ENCODE data around the gene MCF2.

The MCF2 gene

DNA sequence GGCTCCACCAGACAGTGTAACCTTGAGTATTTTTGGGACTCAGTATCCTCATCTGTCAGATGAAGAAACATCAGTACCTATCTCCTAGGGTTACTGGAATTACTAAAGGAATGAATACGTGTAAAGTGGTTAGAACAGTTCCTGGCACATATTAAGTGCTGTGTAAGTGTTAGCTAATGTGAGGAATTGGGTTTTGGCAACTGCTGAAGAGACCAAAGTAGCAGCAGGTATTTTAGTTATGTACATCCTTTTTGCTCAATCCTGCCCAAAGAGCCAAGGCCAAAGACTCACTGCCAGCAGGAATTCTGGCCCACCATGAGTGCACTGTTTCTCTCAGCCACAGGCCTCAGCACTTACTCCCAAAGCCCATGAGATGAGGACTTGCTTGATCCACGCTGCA, 16.7 kb upstream of the MCF2 start:
- Histone ChIP-seq H3K36me3 (ENCODE audit: control insufficient read depth, low read length) (no peaks in the 10 kb centered on the region), H3K9me3 (ENCODE audit: control insufficient read depth, insufficient read depth, low read length) (no peaks in the 10 kb centered on the region)
- no peak for TF ChIP-seq EZH2phosphoT487 (IDR thresholded peaks at IDR 0.05; ENCODE audit: borderline replicate concordance, low read length)
- TF ChIP-seq, protein P1, sequence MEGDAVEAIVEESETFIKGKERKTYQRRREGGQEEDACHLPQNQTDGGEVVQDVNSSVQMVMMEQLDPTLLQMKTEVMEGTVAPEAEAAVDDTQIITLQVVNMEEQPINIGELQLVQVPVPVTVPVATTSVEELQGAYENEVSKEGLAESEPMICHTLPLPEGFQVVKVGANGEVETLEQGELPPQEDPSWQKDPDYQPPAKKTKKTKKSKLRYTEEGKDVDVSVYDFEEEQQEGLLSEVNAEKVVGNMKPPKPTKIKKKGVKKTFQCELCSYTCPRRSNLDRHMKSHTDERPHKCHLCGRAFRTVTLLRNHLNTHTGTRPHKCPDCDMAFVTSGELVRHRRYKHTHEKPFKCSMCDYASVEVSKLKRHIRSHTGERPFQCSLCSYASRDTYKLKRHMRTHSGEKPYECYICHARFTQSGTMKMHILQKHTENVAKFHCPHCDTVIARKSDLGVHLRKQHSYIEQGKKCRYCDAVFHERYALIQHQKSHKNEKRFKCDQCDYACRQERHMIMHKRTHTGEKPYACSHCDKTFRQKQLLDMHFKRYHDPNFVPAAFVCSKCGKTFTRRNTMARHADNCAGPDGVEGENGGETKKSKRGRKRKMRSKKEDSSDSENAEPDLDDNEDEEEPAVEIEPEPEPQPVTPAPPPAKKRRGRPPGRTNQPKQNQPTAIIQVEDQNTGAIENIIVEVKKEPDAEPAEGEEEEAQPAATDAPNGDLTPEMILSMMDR (IDR thresholded peaks at IDR 0.05; ENCODE audit: low read depth, low read length, poor library complexity, severe bottlenecking) = no peak

DNA sequence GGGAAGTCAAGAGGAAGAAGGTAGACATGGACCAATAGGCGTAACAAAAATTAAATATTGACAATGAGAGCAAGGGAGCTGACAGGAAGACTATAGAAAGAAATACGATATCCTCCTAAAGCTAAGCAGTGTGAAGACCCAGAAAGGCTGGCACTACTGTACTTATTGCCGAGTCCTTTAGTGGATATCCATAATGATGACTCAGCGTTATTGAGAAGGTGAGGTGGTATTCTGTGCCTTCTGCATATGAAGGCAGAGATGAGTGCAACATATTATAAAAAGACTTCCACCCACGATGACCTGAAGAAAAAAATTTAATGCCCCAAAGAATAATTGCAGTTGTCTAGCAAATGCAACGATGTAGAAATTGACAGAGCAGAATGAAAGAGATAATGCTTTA, 13.0 kb upstream of the MCF2 start:
- H3K4me1 ChIP-seq (ENCODE audit: control insufficient read depth, low read length) = no peaks in the 10 kb centered on the region
- H3K9me3 ChIP-seq (ENCODE audit: control insufficient read depth, insufficient read depth, low read length) = no peaks in the 10 kb centered on the region
- H4K20me1 ChIP-seq (ENCODE audit: control insufficient read depth, insufficient read depth, low read depth, low read length) = no peaks in the 10 kb centered on the region
- H3K27ac ChIP-seq (ENCODE audit: low read depth, low read length) = no peak overlapping the region
- H3K27me3 ChIP-seq (ENCODE audit: control insufficient read depth, low read length) = no peaks in the 10 kb centered on the region
- no peak overlapping the region for H3K4me3 ChIP-seq (ENCODE audit: low read length)
- no peaks in the 10 kb centered on the region for H3K36me3 ChIP-seq (ENCODE audit: control insufficient read depth, low read length)
- TF ChIP-seq, protein P1 (IDR thresholded peaks at IDR 0.05; ENCODE audit: low read depth, low read length, poor library complexity, severe bottlenecking) = no peak
- no peak for TF ChIP-seq EZH2phosphoT487 (IDR thresholded peaks at IDR 0.05; ENCODE audit: borderline replicate concordance, low read length)
- no peak overlapping the region for H3K4me2 ChIP-seq (ENCODE audit: low read length)
- H3K9me2 ChIP-seq (replicated peaks; ENCODE audit: control insufficient read depth, low read length) = no peaks in the 10 kb centered on the region
- no peaks in the 10 kb centered on the region for H3F3A ChIP-seq (ENCODE audit: control insufficient read depth, insufficient read depth)
- H3K79me2 ChIP-seq (ENCODE audit: control insufficient read depth, low read length) = no peaks in the 10 kb centered on the region

More for the DNA sequence above, 16.7 kb upstream of the MCF2 start:
- H3K4me3 ChIP-seq (ENCODE audit: low read length) = no peak overlapping the region
- H3K79me2 ChIP-seq (ENCODE audit: control insufficient read depth, low read length) = no peaks in the 10 kb centered on the region
- no peak overlapping the region for H3K4me2 ChIP-seq (ENCODE audit: low read length)
- H3K9me2 ChIP-seq (replicated peaks; ENCODE audit: control insufficient read depth, low read length) = no peaks in the 10 kb centered on the region
- no peaks in the 10 kb centered on the region for H3F3A ChIP-seq (ENCODE audit: control insufficient read depth, insufficient read depth)
- H4K20me1 ChIP-seq (ENCODE audit: control insufficient read depth, insufficient read depth, low read depth, low read length) = no peaks in the 10 kb centered on the region
- no peaks in the 10 kb centered on the region for H3K27me3 ChIP-seq (ENCODE audit: control insufficient read depth, low read length)
- no peaks in the 10 kb centered on the region for H3K4me1 ChIP-seq (ENCODE audit: control insufficient read depth, low read length)
- H3K27ac ChIP-seq (ENCODE audit: low read depth, low read length) = no peak overlapping the region

DNA sequence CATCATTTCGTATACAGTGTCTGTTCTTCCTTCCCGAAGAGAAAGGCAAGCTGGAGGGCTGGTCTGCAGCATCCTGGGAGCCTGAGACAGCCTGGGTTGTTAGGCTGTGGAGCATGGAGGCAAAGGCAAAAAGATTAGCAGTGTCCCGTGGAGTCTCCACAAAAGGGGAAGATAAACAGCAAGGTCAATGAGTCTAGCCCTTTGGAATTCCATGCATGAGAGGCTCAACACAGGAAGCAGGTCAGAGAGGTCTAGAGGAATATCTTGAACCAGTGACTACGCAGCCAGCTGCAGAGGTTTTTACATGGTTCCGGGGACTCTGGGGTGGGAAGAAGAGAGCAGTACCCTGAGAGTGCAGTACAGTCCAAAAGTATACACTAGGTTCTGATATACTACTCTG, 12.2 kb upstream of the MCF2 start:
- H3F3A ChIP-seq (ENCODE audit: control insufficient read depth, insufficient read depth) = no peaks in the 10 kb centered on the region
- H3K79me2 ChIP-seq (ENCODE audit: control insufficient read depth, low read length) = no peaks in the 10 kb centered on the region
- H3K27ac ChIP-seq (ENCODE audit: low read depth, low read length) = no peak overlapping the region
- H3K9me3 ChIP-seq (ENCODE audit: control insufficient read depth, insufficient read depth, low read length) = no peaks in the 10 kb centered on the region
- no peak overlapping the region for H3K4me2 ChIP-seq (ENCODE audit: low read length)
- TF ChIP-seq, protein P1 (IDR thresholded peaks at IDR 0.05; ENCODE audit: low read depth, low read length, poor library complexity, severe bottlenecking) = no peak
- TF ChIP-seq EZH2phosphoT487 (IDR thresholded peaks at IDR 0.05; ENCODE audit: borderline replicate concordance, low read length) = no peak
- H4K20me1 ChIP-seq (ENCODE audit: control insufficient read depth, insufficient read depth, low read depth, low read length) = no peaks in the 10 kb centered on the region
- H3K36me3 ChIP-seq (ENCODE audit: control insufficient read depth, low read length) = no peaks in the 10 kb centered on the region
- H3K4me3 ChIP-seq (ENCODE audit: low read length) = no peak overlapping the region
- H3K9me2 ChIP-seq (replicated peaks; ENCODE audit: control insufficient read depth, low read length) = no peaks in the 10 kb centered on the region
- H3K27me3 ChIP-seq (ENCODE audit: control insufficient read depth, low read length) = no peaks in the 10 kb centered on the region
- no peaks in the 10 kb centered on the region for H3K4me1 ChIP-seq (ENCODE audit: control insufficient read depth, low read length)

DNA sequence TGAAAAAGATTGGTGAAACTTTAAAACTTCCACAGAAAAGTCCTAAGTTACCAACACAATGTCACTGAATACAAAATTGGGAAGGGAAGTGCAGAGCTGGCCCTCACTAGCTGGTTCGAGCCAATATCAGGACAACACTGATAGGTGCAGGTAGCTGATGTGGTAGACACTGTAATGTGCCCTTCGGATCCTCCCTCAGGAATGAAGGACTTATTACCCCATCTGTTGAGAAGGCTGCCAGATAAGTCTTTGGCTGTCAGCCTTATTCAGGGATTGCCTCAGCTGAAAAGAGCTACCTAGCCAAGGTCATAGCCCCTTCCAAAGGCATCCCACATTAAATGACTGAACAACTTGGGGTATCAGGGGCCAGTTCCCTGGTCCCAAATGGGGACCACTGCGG, 5.3 kb downstream of the MCF2 start:
- Histone ChIP-seq H3K4me2 (ENCODE audit: low read length) (no peak overlapping the region), H3K79me2 (ENCODE audit: control insufficient read depth, low read length) (no peaks in the 10 kb centered on the region), H3F3A (ENCODE audit: control insufficient read depth, insufficient read depth) (no peaks in the 10 kb centered on the region), H3K27ac (ENCODE audit: low read depth, low read length) (no peak overlapping the region), H4K20me1 (ENCODE audit: control insufficient read depth, insufficient read depth, low read depth, low read length) (no peaks in the 10 kb centered on the region), H3K36me3 (ENCODE audit: control insufficient read depth, low read length) (no peaks in the 10 kb centered on the region), H3K4me1 (ENCODE audit: control insufficient read depth, low read length) (no peaks in the 10 kb centered on the region), H3K27me3 (ENCODE audit: control insufficient read depth, low read length) (no peaks in the 10 kb centered on the region), H3K4me3 (ENCODE audit: low read length) (no peak overlapping the region), H3K9me2 (replicated peaks; ENCODE audit: control insufficient read depth, low read length) (no peaks in the 10 kb centered on the region), H3K9me3 (ENCODE audit: control insufficient read depth, insufficient read depth, low read length) (no peaks in the 10 kb centered on the region)
- TF ChIP-seq, protein P1 (IDR thresholded peaks at IDR 0.05; ENCODE audit: low read depth, low read length, poor library complexity, severe bottlenecking) = no peak
- TF ChIP-seq EZH2phosphoT487 (IDR thresholded peaks at IDR 0.05; ENCODE audit: borderline replicate concordance, low read length) = no peak
